HepG2 (cell line): Measurements from ENCODE around the gene MLYCD. TPM values are rescaled to one million over a fixed set of nuclear protein-coding genes. Genes with fewer than 3 reads are reported as not detected.

ENCODE experiments used
- CEBPG ChIP-seq: IDR thresholded peaks from 2 replicates; pipeline ENCODE4 v1.6.1; 2016
- KDM5A ChIP-seq: fragments of 200-600 bp; sonication (generic); IDR thresholded peaks from 2 replicates; pipeline ENCODE4 v1.7.0; 2018; ENCODE audit warnings: antibody characterized with exemption, mild to moderate bottlenecking, low read length, borderline replicate concordance
- SALL2 ChIP-seq: sonication (generic); formaldehyde crosslinking; IDR thresholded peaks from 2 replicates; pipeline ENCODE4 v1.8.1; 2023; ENCODE audit warnings: mild to moderate bottlenecking, missing genetic modification reagents, inconsistent platforms
- SCMH1 ChIP-seq: sonication (generic); formaldehyde crosslinking; IDR thresholded peaks from 2 replicates; pipeline ENCODE4 v1.9.0; 2021; ENCODE audit warnings: missing genetic modification reagents, mild to moderate bottlenecking, borderline replicate concordance
- SETDB1 ChIP-seq: sonication (generic); formaldehyde crosslinking; IDR thresholded peaks from 2 replicates; pipeline ENCODE4 v1.5.1; 2020; ENCODE audit warnings: missing genetic modification reagents, mild to moderate bottlenecking, borderline replicate concordance
- YY1 ChIP-seq: IDR thresholded peaks from 2 replicates; pipeline ENCODE4 v1.6.1; 2011; ENCODE audit warnings: low read length, low read depth, moderate library complexity, mild to moderate bottlenecking; ENCODE audit not compliant: insufficient read depth, insufficient replicate concordance
- ZNF678 ChIP-seq: sonication (generic); formaldehyde crosslinking; IDR thresholded peaks from 2 replicates; pipeline ENCODE4 v1.4.0; 2020; ENCODE audit warnings: mild to moderate bottlenecking, missing genetic modification reagents
- polyA plus RNA-seq, 8 experiments: library from polyadenylated mRNA; depleted of rRNA in 3 of 8; stranded (reverse) in 7 of 8; unstranded in 1 of 8; fragments of >200 nt; fragmentation: Illumina TruSeq in 4 of 8; extraction: Trizol in 4 of 8; gene quantifications; 2 replicates each; pipeline versions ENCODE4 v1.2.1 to v1.2.3, GENCODE V29; 2011 to 2016; ENCODE audit warnings: low read depth in 4 of 8, missing spikeins in 1 of 8, mixed read lengths in 1 of 8; ENCODE audit not compliant: insufficient read depth in 1 of 8
- total RNA-seq, 5 experiments: library from RNA; depleted of rRNA; stranded (reverse); fragments of >200 nt; fragmentation: Illumina TruSeq; extraction: Trizol; gene quantifications; 2 replicates each; pipeline ENCODE4 v1.2.3, GENCODE V29; 2016; ENCODE audit warnings: low read depth in 1 of 5
- TF ChIP-seq, protein P1 (sequence below): sonication (generic); formaldehyde crosslinking; IDR thresholded peaks from 2 replicates; pipeline ENCODE4 v1.4.0; 2020; ENCODE audit warnings: mild to moderate bottlenecking, missing genetic modification reagents
- TF ChIP-seq, protein P2 (sequence below): sonication (generic); formaldehyde crosslinking; IDR thresholded peaks from 2 replicates; pipeline ENCODE4 v1.4.0; 2020; ENCODE audit warnings: missing genetic modification reagents
- TF ChIP-seq, protein P3 (sequence below): sonication (generic); formaldehyde crosslinking; IDR thresholded peaks from 2 replicates; pipeline ENCODE4 v1.5.1; 2020; ENCODE audit warnings: missing genetic modification reagents, mild to moderate bottlenecking, borderline replicate concordance
- TF ChIP-seq, protein P4 (sequence below): sonication (generic); formaldehyde crosslinking; IDR thresholded peaks from 2 replicates; pipeline ENCODE4 v1.5.0; 2020; ENCODE audit warnings: mild to moderate bottlenecking, missing genetic modification reagents

The MLYCD gene
- total and polyA plus RNA-seq, 2 of the 13 experiments (the other 11 are each of a cell fraction or from before 2014, with no cell fraction given), result 1.8 to 4.0 TPM

DNA sequence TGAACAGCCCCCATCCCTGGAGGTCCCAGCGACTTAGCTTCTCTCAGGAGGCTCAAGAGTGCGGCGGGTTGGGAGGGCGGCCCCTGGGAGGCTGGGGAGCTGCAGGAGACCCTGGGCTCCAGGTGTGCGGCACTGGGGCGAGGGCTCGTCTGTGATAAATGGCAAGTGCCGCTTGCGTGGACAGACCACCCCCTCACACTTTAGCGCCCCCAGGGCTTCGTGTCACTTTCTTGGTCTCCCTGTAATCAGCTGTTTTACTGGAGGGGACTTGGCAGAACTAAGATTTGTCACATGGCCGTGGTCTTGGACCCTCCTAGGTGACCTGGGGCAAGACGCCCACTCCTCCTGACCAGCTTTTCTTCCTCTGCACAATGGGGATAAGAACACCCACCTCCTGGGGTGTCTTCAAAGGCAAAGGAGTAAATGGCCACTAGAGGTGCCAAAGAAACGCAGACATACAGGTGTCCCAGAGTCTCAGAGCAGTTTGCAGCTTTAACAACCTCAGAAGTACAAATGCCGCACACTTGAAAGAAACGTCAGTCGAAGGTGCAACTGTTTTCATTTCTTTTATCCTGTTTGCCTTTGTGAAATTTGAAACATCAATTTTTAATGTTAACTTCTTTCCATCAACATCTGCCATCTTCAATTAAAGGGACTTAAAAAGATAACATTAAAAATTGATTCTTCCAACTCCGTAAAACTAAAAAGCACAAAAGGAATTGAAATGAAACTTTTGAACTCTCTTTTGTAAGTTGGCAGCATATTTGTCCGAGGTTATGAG, 55.1 kb downstream of the MLYCD start (continued):
- TF ChIP-seq, protein P1, sequence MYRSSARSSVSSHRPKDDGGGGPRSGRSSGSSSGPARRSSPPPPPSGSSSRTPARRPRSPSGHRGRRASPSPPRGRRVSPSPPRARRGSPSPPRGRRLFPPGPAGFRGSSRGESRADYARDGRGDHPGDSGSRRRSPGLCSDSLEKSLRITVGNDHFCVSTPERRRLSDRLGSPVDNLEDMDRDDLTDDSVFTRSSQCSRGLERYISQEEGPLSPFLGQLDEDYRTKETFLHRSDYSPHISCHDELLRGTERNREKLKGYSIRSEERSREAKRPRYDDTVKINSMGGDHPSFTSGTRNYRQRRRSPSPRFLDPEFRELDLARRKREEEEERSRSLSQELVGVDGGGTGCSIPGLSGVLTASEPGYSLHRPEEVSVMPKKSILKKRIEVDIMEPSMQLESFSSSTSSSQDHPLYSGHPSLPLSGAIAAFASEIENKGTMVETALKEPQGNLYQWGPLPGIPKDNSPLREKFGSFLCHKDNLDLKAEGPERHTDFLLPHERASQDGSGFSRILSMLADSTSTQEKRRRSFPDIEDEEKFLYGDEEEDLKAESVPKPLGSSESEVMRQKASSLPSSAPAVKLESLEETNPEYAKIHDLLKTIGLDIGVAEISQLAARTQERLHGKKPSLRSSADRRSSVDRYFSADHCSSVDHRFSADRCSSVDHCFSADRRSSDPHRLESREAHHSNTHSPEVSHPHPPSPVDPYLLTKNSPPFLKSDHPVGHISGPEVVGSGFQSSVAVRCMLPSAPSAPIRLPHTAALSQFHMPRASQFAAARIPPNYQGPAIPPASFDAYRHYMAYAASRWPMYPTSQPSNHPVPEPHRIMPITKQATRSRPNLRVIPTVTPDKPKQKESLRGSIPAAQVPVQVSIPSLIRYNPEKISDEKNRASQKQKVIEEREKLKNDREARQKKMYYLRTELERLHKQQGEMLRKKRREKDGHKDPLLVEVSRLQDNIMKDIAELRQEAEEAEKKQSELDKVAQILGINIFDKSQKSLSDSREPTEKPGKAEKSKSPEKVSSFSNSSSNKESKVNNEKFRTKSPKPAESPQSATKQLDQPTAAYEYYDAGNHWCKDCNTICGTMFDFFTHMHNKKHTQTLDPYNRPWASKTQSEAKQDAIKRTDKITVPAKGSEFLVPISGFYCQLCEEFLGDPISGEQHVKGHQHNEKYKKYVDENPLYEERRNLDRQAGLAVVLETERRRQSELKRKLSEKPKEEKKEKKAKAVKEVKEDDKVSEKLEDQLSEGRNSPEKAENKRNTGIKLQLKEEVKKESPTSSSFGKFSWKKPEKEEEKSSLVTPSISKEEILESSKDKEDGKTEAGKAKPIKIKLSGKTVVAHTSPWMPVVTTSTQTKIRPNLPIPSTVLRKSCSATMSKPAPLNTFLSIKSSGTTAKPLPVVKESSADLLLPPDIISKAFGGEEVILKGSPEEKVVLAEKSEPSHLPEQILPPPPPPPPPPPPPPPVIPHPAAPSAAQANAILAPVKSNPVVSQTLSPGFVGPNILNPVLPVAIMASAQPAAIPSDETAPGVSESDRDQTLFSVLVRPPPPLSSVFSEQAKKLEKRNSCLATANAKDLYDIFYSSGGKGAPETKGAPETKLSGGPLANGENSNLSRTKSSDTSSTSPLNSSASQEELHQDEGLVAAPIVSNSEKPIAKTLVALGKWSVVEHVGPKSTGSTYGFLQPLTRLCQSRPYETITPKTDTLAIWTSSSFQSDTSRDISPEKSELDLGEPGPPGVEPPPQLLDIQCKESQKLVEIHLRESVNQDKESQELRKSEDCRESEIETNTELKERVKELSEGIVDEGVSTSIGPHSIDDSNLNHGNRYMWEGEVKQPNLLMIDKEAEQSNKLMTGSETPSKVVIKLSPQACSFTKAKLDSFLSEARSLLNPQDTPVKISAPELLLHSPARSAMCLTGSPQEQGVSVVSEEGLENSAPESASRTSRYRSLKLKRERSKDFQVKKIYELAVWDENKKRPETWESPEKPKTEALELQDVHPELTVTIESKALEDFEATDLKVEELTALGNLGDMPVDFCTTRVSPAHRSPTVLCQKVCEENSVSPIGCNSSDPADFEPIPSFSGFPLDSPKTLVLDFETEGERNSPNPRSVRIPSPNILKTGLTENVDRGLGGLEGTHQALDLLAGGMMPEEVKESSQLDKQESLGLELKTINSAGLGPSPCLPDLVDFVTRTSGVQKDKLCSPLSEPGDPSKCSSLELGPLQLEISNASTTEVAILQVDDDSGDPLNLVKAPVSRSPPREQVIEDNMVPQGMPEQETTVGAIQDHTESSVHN (CRISPR knock-in tag), result no peak
- TF ChIP-seq, protein P2, sequence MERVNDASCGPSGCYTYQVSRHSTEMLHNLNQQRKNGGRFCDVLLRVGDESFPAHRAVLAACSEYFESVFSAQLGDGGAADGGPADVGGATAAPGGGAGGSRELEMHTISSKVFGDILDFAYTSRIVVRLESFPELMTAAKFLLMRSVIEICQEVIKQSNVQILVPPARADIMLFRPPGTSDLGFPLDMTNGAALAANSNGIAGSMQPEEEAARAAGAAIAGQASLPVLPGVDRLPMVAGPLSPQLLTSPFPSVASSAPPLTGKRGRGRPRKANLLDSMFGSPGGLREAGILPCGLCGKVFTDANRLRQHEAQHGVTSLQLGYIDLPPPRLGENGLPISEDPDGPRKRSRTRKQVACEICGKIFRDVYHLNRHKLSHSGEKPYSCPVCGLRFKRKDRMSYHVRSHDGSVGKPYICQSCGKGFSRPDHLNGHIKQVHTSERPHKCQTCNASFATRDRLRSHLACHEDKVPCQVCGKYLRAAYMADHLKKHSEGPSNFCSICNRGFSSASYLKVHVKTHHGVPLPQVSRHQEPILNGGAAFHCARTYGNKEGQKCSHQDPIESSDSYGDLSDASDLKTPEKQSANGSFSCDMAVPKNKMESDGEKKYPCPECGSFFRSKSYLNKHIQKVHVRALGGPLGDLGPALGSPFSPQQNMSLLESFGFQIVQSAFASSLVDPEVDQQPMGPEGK (CRISPR knock-in tag), result 0 out of 2 replicates have a peak, but pooled peaks have one; percentile 6
- TF ChIP-seq SALL2 (CRISPR knock-in tag) (0 out of 2 replicates have a peak, but pooled peaks have one; percentile 6), SETDB1 (CRISPR knock-in tag) (no peak), SCMH1 (no peak), YY1 (peak; percentile 2), CEBPG (CRISPR knock-in tag) (no peak), KDM5A (peak; percentile 40; the same call in 1 of the 2 replicates), ZNF678 (CRISPR knock-in tag) (no peak)
- TF ChIP-seq, protein P3, sequence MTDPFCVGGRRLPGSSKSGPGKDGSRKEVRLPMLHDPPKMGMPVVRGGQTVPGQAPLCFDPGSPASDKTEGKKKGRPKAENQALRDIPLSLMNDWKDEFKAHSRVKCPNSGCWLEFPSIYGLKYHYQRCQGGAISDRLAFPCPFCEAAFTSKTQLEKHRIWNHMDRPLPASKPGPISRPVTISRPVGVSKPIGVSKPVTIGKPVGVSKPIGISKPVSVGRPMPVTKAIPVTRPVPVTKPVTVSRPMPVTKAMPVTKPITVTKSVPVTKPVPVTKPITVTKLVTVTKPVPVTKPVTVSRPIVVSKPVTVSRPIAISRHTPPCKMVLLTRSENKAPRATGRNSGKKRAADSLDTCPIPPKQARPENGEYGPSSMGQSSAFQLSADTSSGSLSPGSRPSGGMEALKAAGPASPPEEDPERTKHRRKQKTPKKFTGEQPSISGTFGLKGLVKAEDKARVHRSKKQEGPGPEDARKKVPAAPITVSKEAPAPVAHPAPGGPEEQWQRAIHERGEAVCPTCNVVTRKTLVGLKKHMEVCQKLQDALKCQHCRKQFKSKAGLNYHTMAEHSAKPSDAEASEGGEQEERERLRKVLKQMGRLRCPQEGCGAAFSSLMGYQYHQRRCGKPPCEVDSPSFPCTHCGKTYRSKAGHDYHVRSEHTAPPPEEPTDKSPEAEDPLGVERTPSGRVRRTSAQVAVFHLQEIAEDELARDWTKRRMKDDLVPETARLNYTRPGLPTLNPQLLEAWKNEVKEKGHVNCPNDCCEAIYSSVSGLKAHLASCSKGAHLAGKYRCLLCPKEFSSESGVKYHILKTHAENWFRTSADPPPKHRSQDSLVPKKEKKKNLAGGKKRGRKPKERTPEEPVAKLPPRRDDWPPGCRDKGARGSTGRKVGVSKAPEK, result no peak; the same call in 1 of the 2 replicates
- TF ChIP-seq, protein P4, sequence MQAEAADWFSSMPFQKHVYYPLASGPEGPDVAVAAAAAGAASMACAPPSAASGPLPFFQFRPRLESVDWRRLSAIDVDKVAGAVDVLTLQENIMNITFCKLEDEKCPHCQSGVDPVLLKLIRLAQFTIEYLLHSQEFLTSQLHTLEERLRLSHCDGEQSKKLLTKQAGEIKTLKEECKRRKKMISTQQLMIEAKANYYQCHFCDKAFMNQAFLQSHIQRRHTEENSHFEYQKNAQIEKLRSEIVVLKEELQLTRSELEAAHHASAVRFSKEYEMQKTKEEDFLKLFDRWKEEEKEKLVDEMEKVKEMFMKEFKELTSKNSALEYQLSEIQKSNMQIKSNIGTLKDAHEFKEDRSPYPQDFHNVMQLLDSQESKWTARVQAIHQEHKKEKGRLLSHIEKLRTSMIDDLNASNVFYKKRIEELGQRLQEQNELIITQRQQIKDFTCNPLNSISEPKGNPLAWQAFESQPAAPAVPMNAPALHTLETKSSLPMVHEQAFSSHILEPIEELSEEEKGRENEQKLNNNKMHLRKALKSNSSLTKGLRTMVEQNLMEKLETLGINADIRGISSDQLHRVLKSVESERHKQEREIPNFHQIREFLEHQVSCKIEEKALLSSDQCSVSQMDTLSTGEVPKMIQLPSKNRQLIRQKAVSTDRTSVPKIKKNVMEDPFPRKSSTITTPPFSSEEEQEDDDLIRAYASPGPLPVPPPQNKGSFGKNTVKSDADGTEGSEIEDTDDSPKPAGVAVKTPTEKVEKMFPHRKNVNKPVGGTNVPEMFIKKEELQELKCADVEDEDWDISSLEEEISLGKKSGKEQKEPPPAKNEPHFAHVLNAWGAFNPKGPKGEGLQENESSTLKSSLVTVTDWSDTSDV (CRISPR knock-in tag), result 0 out of 2 replicates have a peak, but pooled peaks have one; percentile 46
